ENCODE measurements around the gene ADAMTS17. TPM values are rescaled to one million over a fixed set of nuclear protein-coding genes. Genes with fewer than 3 reads are reported as not detected.

ADAMTS17 gene
- total RNA-seq, 1 experiment from 2014 or later: 4.1 TPM

GRCh38 chr15:100059521-100059920, 282.3 kb downstream of the ADAMTS17 start:
- no peak overlapping the region for H3K27ac ChIP-seq
- H3K9me3 ChIP-seq (replicated peaks): no peaks in the 10 kb centered on the region
- DNase-seq: no peak
- H3K36me3 ChIP-seq: no peaks in the 10 kb centered on the region
- H3K27me3 ChIP-seq: 0 out of 2 replicates have a peak, but pooled peaks cover 7% of the 10 kb centered on the region
- H3K4me3 ChIP-seq: no peak overlapping the region
- H3K4me1 ChIP-seq: no peaks in the 10 kb centered on the region

- Histone ChIP-seq H3K9me3 (replicated peaks) (no peaks in the 10 kb centered on the region), H3K4me1 (no peaks in the 10 kb centered on the region), H3K27ac (no peak overlapping the region), H3K36me3 (no peaks in the 10 kb centered on the region), H3K4me3 (no peak overlapping the region), H3K27me3 (0 out of 2 replicates have a peak, but pooled peaks cover 7% of the 10 kb centered on the region)
- DNase-seq: no peak
These were observed 282.7 kb downstream of the ADAMTS17 start for GRCh38 chr15:100059094-100059493.

GRCh38 chr15:100058458-100058857, 283.3 kb downstream of the ADAMTS17 start:
- H3K36me3 ChIP-seq: no peaks in the 10 kb centered on the region
- no peak overlapping the region for H3K4me3 ChIP-seq
- no peak for DNase-seq
- no peaks in the 10 kb centered on the region for H3K9me3 ChIP-seq (replicated peaks)
- H3K27me3 ChIP-seq: 0 out of 2 replicates have a peak, but pooled peaks cover 7% of the 10 kb centered on the region
- no peaks in the 10 kb centered on the region for H3K4me1 ChIP-seq
- H3K27ac ChIP-seq: no peak overlapping the region

GRCh38 chr15:100057281-100057680, 284.5 kb downstream of the ADAMTS17 start:
- no peaks in the 10 kb centered on the region for H3K4me1 ChIP-seq
- DNase-seq: no peak
- H3K9me3 ChIP-seq (replicated peaks): no peaks in the 10 kb centered on the region
- no peak overlapping the region for H3K4me3 ChIP-seq
- H3K27ac ChIP-seq: no peak overlapping the region
- 0 out of 2 replicates have a peak, but pooled peaks cover 7% of the 10 kb centered on the region for H3K27me3 ChIP-seq
- no peaks in the 10 kb centered on the region for H3K36me3 ChIP-seq

- DNase-seq: no peak
- no peaks in the 10 kb centered on the region for H3K36me3 ChIP-seq
- no peaks in the 10 kb centered on the region for H3K4me1 ChIP-seq
- no peak overlapping the region for H3K27ac ChIP-seq
- H3K4me3 ChIP-seq: no peak overlapping the region
- H3K27me3 ChIP-seq: 0 out of 2 replicates have a peak, but pooled peaks cover 6% of the 10 kb centered on the region
- no peaks in the 10 kb centered on the region for H3K9me3 ChIP-seq (replicated peaks)
These were observed 285.2 kb downstream of the ADAMTS17 start for GRCh38 chr15:100056411-100057072.

- Histone ChIP-seq H3K27ac (no peak overlapping the region), H3K27me3 (0 out of 2 replicates have a peak, but pooled peaks cover 3% of the 10 kb centered on the region), H3K4me3 (no peak overlapping the region), H3K9me3 (replicated peaks) (no peaks in the 10 kb centered on the region), H3K36me3 (no peaks in the 10 kb centered on the region), H3K4me1 (no peaks in the 10 kb centered on the region)
- DNase-seq: no peak
These were observed 286.0 kb downstream of the ADAMTS17 start for GRCh38 chr15:100055821-100056220.

GRCh38 chr15:100054539-100054938, 287.2 kb downstream of the ADAMTS17 start:
- DNase-seq: no peak
- Histone ChIP-seq H3K27me3 (0 out of 2 replicates have a peak, but pooled peaks cover 3% of the 10 kb centered on the region), H3K36me3 (no peaks in the 10 kb centered on the region), H3K4me1 (no peaks in the 10 kb centered on the region), H3K27ac (no peak overlapping the region), H3K9me3 (replicated peaks) (no peaks in the 10 kb centered on the region), H3K4me3 (no peak overlapping the region)

GRCh38 chr15:100053474-100054121, 288.2 kb downstream of the ADAMTS17 start:
- DNase-seq: no peak
- 0 out of 2 replicates have a peak, but pooled peaks cover 3% of the 10 kb centered on the region for H3K27me3 ChIP-seq
- no peak overlapping the region for H3K27ac ChIP-seq
- H3K4me1 ChIP-seq: no peaks in the 10 kb centered on the region
- no peaks in the 10 kb centered on the region for H3K36me3 ChIP-seq
- no peaks in the 10 kb centered on the region for H3K9me3 ChIP-seq (replicated peaks)
- no peak overlapping the region for H3K4me3 ChIP-seq

- Histone ChIP-seq H3K4me1 (no peaks in the 10 kb centered on the region), H3K4me3 (no peak overlapping the region), H3K9me3 (replicated peaks) (no peaks in the 10 kb centered on the region), H3K27ac (no peak overlapping the region), H3K27me3 (no peaks in the 10 kb centered on the region), H3K36me3 (no peaks in the 10 kb centered on the region)
- DNase-seq: no peak
These were observed 288.9 kb downstream of the ADAMTS17 start for GRCh38 chr15:100052716-100053473.

- no peaks in the 10 kb centered on the region for H3K4me1 ChIP-seq
- H3K27ac ChIP-seq: no peak overlapping the region
- no peaks in the 10 kb centered on the region for H3K27me3 ChIP-seq
- H3K9me3 ChIP-seq (replicated peaks): no peaks in the 10 kb centered on the region
- no peak for DNase-seq
- no peak overlapping the region for H3K4me3 ChIP-seq
- no peaks in the 10 kb centered on the region for H3K36me3 ChIP-seq
These were observed 290.6 kb downstream of the ADAMTS17 start for GRCh38 chr15:100050877-100051786.

- Histone ChIP-seq H3K9me3 (replicated peaks) (no peaks in the 10 kb centered on the region), H3K4me1 (no peaks in the 10 kb centered on the region), H3K27ac (no peak overlapping the region), H3K4me3 (no peak overlapping the region), H3K36me3 (no peaks in the 10 kb centered on the region), H3K27me3 (no peaks in the 10 kb centered on the region)
- DNase-seq: no peak
These were observed 291.6 kb downstream of the ADAMTS17 start for GRCh38 chr15:100049936-100050876.

- H3K4me1 ChIP-seq: no peaks in the 10 kb centered on the region
- no peaks in the 10 kb centered on the region for H3K9me3 ChIP-seq (replicated peaks)
- H3K4me3 ChIP-seq: no peak overlapping the region
- H3K36me3 ChIP-seq: no peaks in the 10 kb centered on the region
- DNase-seq: no peak
- H3K27me3 ChIP-seq: no peaks in the 10 kb centered on the region
- H3K27ac ChIP-seq: no peak overlapping the region
These were observed 292.3 kb downstream of the ADAMTS17 start for GRCh38 chr15:100049483-100049882.

GRCh38 chr15:100048736-100049135, 293.0 kb downstream of the ADAMTS17 start:
- no peak overlapping the region for H3K27ac ChIP-seq
- H3K36me3 ChIP-seq: no peaks in the 10 kb centered on the region
- no peaks in the 10 kb centered on the region for H3K9me3 ChIP-seq (replicated peaks)
- H3K4me3 ChIP-seq: no peak overlapping the region
- H3K27me3 ChIP-seq: no peaks in the 10 kb centered on the region
- DNase-seq: no peak
- no peaks in the 10 kb centered on the region for H3K4me1 ChIP-seq
